Esophagus muscularis mucosa (tissue), 4 donors: ENCODE results near the gene PI4K2A. TPM values are rescaled to one million over a fixed set of nuclear protein-coding genes. Genes with fewer than 3 reads are reported as not detected.
A peak's percentile ranks its signal among the peaks of the same experiment; 100 is the strongest.
"Not testable (repeated sequence)": the region's sequence is repeated elsewhere in the genome, so short reads cannot be mapped to it uniquely, and the experiment has no call there.

Source experiments
- DNase-seq: peaks from one replicate; pipeline ENCODE4 v3.0.0-alpha.2; 2017; ENCODE audit errors: extremely low spot score
- H3K27ac ChIP-seq, 4 donors: fragments of 200-600 bp; sonication (generic); replicated peaks in 1 of 4; 1 replicate in 3 of 4; 2 replicates in 1 of 4; pipeline ENCODE4 v1.5.1; 2016 to 2019; ENCODE audit warnings: mild to moderate bottlenecking in 1 of 4
- H3K27me3 ChIP-seq, 4 donors: fragments of 200-600 bp; sonication (generic); one replicate each; pipeline versions ENCODE4 v1.5.1 to v1.6.0; 2016 to 2019
- H3K36me3 ChIP-seq, 4 donors: fragments of 200-600 bp; sonication (generic); one replicate each; pipeline ENCODE4 v1.5.1; 2016 to 2019
- H3K4me1 ChIP-seq, 4 donors: fragments of 200-600 bp; sonication (generic); one replicate each; pipeline ENCODE4 v1.5.1; 2016 to 2019
- H3K4me3 ChIP-seq, 4 donors: fragments of 200-600 bp; sonication (generic); 1 replicate in 2 of 4; 2 replicates in 2 of 4; pipeline ENCODE4 v1.5.1; 2016 to 2019; ENCODE audit warnings: mild to moderate bottlenecking in 4 of 4, moderate library complexity in 1 of 4
- H3K9me3 ChIP-seq, 4 donors: fragments of 200-600 bp; sonication (generic); 1 replicate in 3 of 4; 2 replicates in 1 of 4; pipeline ENCODE4 v1.5.1; 2016 to 2019
- CTCF ChIP-seq, 3 experiments: fragments of 200-600 bp in 2 of 3; fragments of 450-650 bp in 1 of 3; sonication (generic) in 2 of 3; IDR thresholded peaks; one replicate each; pipeline ENCODE4 v1.5.1; 2017 to 2019; ENCODE audit warnings: antibody characterized with exemption in 3 of 3, mild to moderate bottlenecking in 2 of 3, moderate library complexity in 1 of 3
- EP300 ChIP-seq: sonication (generic); formaldehyde crosslinking; IDR thresholded peaks from one replicate; pipeline ENCODE4 v1.6.1; 2017; ENCODE audit warnings: antibody characterized with exemption
- POLR2A ChIP-seq: fragments of 450-650 bp; IDR thresholded peaks from one replicate; pipeline ENCODE4 v1.6.1; 2017; ENCODE audit warnings: antibody characterized with exemption, moderate library complexity, mild to moderate bottlenecking, low read depth
- POLR2AphosphoS5 ChIP-seq, 2 donors: sonication (generic); formaldehyde crosslinking; IDR thresholded peaks; one replicate each; pipeline ENCODE4 v1.6.1; 2017; ENCODE audit warnings: antibody characterized with exemption in 2 of 2
- WGBS: methylation state at CpG from one replicate; pipeline ENCODE4 v1.1.5; 2018; 5-methylcytosine and 5-hydroxymethylcytosine counted together
- intact Hi-C: fragments of 100-400 bp; cut with DNase I; formaldehyde crosslinking; loops from one replicate; pipeline ENCODE4 v1.15.1; 2023
- total RNA-seq, 4 donors: library from RNA; depleted of rRNA; stranded (reverse); fragments of >200 nt; gene quantifications; one replicate each; pipeline versions ENCODE4 v1.1.0 to v1.2.1, GENCODE V29; 2016

Gene PI4K2A
- total RNA-seq, 4 donors from 2014 or later, result 17.0 to 27.3 (median 24.1) TPM

GRCh38 chr10:97687785-97688781 is 47.6 kb downstream of the PI4K2A start:
- peak overlapping the region; percentile 88 to 98 (median 94) for H3K27ac ChIP-seq
- 31% methylated on average over 14 of the region's 14 CpGs for WGBS
- H3K9me3 ChIP-seq, result no peaks in the 10 kb centered on the region
- H3K36me3 ChIP-seq, result no peaks in the 10 kb centered on the region
- DNase-seq, result no peak
- peak overlapping the region; percentile 76 to 94 (median 78) for H3K4me3 ChIP-seq
- intact Hi-C loops, result no loop called here
- peak; percentile 78 for TF ChIP-seq EP300
- peak; percentile 81 to 87 for TF ChIP-seq POLR2AphosphoS5 (IDR thresholded peaks at IDR 0.05)
- TF ChIP-seq POLR2A, result no peak
- TF ChIP-seq CTCF (IDR thresholded peaks at IDR 0.05), result no peak
- no peaks in the 10 kb centered on the region for H3K27me3 ChIP-seq
- peaks cover 55 to 63% (median 61%) of the 10 kb centered on the region in 4 donors for H3K4me1 ChIP-seq

GRCh38 chr10:97689559-97690020 is 49.1 kb downstream of the PI4K2A start:
- DNase-seq, result no peak
- intact Hi-C loops, result no loop called here
- H3K36me3 ChIP-seq, result no peaks in the 10 kb centered on the region
- no peak overlapping the region for H3K4me3 ChIP-seq
- TF ChIP-seq POLR2A (no peak), POLR2AphosphoS5 (IDR thresholded peaks at IDR 0.05) (peak; percentile 20 to 56)
- no peaks in the 10 kb centered on the region for H3K27me3 ChIP-seq
- peaks cover 41 to 48% (median 46%) of the 10 kb centered on the region in 4 donors for H3K4me1 ChIP-seq
- no peaks in the 10 kb centered on the region for H3K9me3 ChIP-seq
- H3K27ac ChIP-seq, result peak overlapping the region; percentile 88 to 98 (median 94)
- 71% methylated on average over 5 of the region's 5 CpGs for WGBS

GRCh38 chr10:97690133-97690532 is 49.7 kb downstream of the PI4K2A start:
- Histone ChIP-seq H3K27ac (peak overlapping the region; percentile 88 to 98 (median 94)), H3K9me3 (no peaks in the 10 kb centered on the region), H3K4me1 (peaks cover 36 to 42% (median 40%) of the 10 kb centered on the region in 4 donors), H3K36me3 (no peaks in the 10 kb centered on the region), H3K27me3 (no peaks in the 10 kb centered on the region), H3K4me3 (no peak overlapping the region)
- TF ChIP-seq POLR2AphosphoS5 (IDR thresholded peaks at IDR 0.05) (no peak), EP300 (no peak), CTCF (IDR thresholded peaks at IDR 0.05) (no peak), POLR2A (no peak)
- intact Hi-C loops, result no loop called here
- no peak for DNase-seq
- WGBS, result 97% methylated on average over 3 of the region's 3 CpGs

GRCh38 chr10:97698072-97698655 is 57.7 kb downstream of the PI4K2A start:
- not testable (repeated sequence) for H3K36me3 ChIP-seq, DNase-seq, H3K27me3 ChIP-seq, H3K4me3 ChIP-seq, H3K27ac ChIP-seq, H3K9me3 ChIP-seq
- 85% methylated on average over 11 of the region's 11 CpGs for WGBS
- intact Hi-C loops, result loop anchor here (5.0 kb wide), 1 partner anchor 34 kb away; no protein-coding TSS in a partner anchor
- peaks cover 0 to 12% (median 9%) of the 10 kb centered on the region in 4 donors for H3K4me1 ChIP-seq

GRCh38 chr10:97701438-97702069 is 61.1 kb downstream of the PI4K2A start:
- Histone ChIP-seq H3K9me3 (no peaks in the 10 kb centered on the region), H3K36me3 (no peaks in the 10 kb centered on the region), H3K27ac (no peak overlapping the region), H3K27me3 (no peaks in the 10 kb centered on the region), H3K4me3 (no peak overlapping the region), H3K4me1 (peaks cover 0 to 12% (median 9%) of the 10 kb centered on the region in 4 donors)
- intact Hi-C loops, result no loop called here
- DNase-seq, result no peak
- TF ChIP-seq POLR2A (no peak), POLR2AphosphoS5 (IDR thresholded peaks at IDR 0.05) (peak; percentile 21 to 47), CTCF (IDR thresholded peaks at IDR 0.05) (peak; percentile 79 to 97 (median 92))
- WGBS, result 50% methylated on average over 5 of the region's 12 CpGs
